AG10803 (cell line): ENCODE measurements around the gene EPS15.

ENCODE experiments used
- DNase-seq: peaks from one replicate; pipeline ENCODE4 v3.0.0; 2010; ENCODE audit warnings: low read depth
- H3K4me3 ChIP-seq: 2 replicates; pipeline ENCODE4 v1.5.1; 2011; ENCODE audit warnings: mild to moderate bottlenecking, low read length, control low read depth
- TF ChIP-seq, protein P1 (sequence below): conservative IDR thresholded peaks from 2 replicates; pipeline ENCODE4 v1.5.1; 2011; ENCODE audit warnings: mild to moderate bottlenecking, low read length, control low read depth, inconsistent platforms

The EPS15 gene

DNA sequence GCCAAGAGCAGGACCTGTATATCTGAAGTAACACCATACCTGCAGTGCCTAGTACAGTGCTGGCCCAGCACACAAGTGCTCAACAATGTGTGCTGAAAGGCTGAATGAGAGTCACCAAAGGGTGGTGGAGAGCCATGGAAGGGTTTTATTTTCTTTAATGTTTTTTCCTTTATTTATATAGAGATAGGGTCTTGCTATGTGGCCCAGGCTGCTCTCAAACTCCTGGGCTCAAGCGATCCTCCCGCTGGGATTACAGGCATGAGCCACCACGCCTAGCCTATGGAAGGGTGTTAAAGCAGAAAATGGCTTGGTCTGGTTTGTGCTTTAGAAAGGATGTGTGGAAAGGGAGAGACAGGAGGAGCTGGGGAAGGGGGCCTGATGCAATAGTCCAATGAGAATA lies 175.4 kb downstream of the EPS15 start:
- no peak for DNase-seq
- TF ChIP-seq, protein P1, sequence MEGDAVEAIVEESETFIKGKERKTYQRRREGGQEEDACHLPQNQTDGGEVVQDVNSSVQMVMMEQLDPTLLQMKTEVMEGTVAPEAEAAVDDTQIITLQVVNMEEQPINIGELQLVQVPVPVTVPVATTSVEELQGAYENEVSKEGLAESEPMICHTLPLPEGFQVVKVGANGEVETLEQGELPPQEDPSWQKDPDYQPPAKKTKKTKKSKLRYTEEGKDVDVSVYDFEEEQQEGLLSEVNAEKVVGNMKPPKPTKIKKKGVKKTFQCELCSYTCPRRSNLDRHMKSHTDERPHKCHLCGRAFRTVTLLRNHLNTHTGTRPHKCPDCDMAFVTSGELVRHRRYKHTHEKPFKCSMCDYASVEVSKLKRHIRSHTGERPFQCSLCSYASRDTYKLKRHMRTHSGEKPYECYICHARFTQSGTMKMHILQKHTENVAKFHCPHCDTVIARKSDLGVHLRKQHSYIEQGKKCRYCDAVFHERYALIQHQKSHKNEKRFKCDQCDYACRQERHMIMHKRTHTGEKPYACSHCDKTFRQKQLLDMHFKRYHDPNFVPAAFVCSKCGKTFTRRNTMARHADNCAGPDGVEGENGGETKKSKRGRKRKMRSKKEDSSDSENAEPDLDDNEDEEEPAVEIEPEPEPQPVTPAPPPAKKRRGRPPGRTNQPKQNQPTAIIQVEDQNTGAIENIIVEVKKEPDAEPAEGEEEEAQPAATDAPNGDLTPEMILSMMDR, result no peak
- no peak overlapping the region for H3K4me3 ChIP-seq

DNA sequence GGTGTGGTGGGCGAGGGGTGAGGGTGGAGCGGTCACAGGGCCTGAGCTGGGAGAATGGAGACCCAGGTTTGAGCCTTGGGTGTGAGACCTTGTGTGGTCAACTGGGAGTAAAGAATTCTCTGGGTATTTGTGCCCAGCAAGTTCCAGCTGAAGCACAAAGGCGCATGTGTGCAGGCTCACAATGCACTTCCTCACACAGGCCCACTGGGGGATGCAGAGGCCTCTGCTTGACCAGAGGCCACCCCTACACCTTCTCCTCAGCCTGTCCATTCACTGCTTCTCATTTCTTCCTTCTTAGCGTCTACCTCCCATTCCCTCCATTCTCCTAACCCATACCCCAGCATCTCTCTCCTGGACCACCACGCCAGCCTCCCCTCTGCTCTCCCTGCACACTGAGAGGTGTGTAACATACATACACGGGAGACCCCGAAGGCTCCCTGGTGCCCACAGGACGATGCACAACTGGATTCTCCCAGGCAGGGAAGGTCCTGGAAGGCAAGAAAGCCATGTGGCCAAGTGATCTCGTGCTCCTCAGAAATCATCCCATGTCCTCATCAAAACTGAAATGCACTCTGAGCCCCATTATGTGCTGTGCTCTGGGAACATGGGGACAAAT lies 176.4 kb downstream of the EPS15 start:
- TF ChIP-seq, protein P1, result no peak
- no peak overlapping the region for H3K4me3 ChIP-seq
- DNase-seq, result no peak

DNA sequence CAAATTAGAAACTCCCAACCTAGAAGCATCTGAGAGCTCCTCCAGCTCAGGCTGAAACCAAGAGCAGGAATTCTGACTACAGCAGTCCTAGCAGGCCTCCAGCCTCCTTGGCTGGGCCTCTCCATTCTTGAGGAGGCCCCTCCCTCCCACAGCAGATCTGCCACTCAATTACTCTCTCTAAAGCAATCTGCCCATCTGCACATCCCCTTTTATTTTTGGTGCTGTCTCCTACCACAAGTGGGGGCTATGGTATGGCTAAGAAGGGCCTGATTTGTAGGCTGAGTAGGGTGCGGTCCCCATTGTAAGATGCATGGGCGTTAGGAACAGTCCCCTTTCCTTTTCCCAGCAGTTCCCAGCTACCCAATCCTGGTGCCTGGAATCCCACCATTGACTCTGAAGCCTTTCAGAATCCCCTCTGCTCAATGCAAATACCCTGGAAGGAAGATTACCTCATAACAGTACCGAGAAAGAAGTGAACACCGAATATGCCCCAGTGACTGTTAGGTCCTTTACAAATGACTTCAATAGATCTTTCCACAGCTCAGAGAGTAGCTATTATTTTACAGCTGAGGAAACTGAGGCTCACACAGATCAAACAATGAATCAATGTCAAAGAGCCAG lies 177.1 kb downstream of the EPS15 start:
- TF ChIP-seq, protein P1, result no peak
- H3K4me3 ChIP-seq, result no peak overlapping the region
- DNase-seq, result no peak

DNA sequence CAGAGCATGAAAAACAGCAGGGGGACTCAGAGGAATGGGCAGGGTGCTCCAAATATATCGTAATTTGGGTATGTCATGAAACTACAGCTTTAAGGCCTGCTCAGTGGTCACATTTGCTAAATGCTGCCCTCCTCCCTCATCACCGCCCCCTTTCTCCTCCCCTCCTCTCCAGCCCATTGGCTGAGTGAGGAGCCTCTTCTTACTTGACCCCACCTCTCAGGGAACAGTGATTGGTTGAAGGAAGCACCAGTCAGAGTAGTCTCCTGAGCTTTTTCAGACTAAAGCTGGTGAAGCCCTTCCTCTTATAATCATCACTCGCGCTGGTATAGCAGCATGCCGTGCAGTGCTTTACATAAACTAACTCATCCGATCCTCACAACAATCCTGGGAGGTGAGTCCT lies 178.7 kb downstream of the EPS15 start:
- DNase-seq, result no peak
- H3K4me3 ChIP-seq, result no peak overlapping the region
- TF ChIP-seq, protein P1, result no peak

DNA sequence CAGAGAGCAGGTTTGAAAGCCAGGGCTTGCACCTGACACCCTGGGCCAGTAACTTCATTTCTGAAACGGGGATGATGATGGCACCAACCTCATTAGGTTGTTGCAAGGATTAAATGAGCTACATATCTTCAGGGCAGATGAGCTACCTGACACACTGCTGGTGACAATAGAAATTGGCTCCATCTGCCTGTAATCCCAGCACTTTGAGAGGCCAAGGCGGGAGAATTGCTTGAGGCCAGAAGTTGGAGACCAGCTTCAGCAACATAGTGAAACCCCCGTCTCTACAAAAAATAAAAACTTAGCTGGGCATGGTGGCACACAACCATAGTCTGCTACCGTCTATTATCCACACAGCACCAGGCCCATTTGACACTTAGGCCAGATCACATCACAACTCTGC lies 182.4 kb downstream of the EPS15 start:
- no peak overlapping the region for H3K4me3 ChIP-seq
- DNase-seq, result no peak
- TF ChIP-seq, protein P1, result no peak

DNA sequence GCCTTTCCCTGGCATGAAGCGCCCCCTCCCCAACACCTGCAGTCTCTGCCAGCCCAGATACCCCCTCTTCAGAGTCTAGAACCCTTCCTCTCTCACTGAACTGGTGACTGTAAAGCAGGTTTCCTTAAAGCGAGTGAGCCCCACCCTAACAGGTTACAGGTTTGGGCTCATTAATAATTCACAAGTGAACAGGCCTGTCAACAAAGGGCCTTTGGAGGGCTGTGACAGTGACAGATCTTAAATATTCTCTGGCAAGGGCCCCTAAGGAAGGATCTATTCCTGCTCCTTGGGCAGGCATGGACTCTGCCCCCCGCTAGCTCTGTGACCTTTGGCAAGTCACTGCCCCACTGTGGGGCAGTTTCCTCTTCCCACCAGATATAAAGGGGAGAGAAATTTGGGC lies 183.1 kb downstream of the EPS15 start:
- no peak for DNase-seq
- TF ChIP-seq, protein P1, result no peak
- no peak overlapping the region for H3K4me3 ChIP-seq

DNA sequence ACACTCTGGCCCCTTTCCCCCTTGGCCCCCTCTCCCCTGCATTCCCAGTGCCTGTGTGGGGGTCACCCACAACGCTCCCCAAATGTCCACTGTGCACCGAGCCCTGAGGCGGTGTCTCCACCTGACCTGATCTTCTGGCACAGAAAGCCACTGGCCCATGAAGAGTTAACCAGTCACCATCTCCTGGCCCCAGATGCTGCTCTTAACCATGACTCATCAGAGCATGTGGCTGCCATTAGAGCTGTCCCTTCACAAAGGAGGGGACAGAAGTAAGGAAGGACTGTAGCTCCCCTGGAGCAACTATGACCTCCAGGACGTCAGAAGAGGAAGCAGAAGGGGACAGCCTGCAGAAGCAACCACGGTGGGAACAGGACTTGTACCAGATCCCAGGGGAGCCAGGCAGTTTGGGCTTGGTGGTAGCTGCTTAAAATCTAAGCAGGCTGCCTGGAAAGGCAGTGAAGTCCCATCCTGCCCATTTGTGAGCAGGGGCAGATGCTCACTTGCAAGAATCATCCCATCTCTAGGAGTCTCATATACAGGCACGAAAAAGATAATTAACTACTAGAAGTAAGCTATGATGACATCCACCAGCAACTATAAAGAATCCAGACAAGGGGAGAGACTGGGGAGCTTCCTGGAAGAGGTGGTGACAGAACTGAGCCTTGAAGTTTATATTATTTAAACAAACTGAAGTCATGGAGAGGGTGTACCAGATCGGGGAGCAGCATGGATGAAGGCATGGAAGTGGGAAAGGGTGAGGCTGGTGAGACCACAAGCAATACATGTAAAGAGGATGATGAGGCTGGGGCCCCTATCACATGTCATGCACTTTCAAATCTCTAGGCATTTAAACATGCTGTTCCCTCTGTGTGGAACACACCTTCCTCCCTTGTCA lies 187.6 kb downstream of the EPS15 start:
- TF ChIP-seq, protein P1, result no peak
- no peak overlapping the region for H3K4me3 ChIP-seq
- DNase-seq, result peak; percentile 48
